WTC11 (cell line): ENCODE measurements around the gene APOBEC4. TPM values are rescaled to one million over a fixed set of nuclear protein-coding genes. Genes with fewer than 3 reads are reported as not detected.

Experiments
- ATAC-seq: fragments of 200-7000 bp; cut with Tn5 transposase; 2 replicates; pipeline ENCODE4 v1.10.0; 2021; ENCODE audit warnings: mild to moderate bottlenecking, moderate library complexity
- CTCF ChIA-PET: fragments of 300-600 bp; sonication (Branson Sonifier 250); formaldehyde crosslinking; loops from one replicate; lab custom pipeline; 2021; ENCODE audit warnings: antibody characterized with exemption; lab: Charles Lee
- POLR2A ChIA-PET: fragments of 350-600 bp; sonication (Branson Sonifier 250); formaldehyde crosslinking; loops from one replicate; lab custom pipeline; 2021; ENCODE audit warnings: antibody characterized with exemption; lab: Charles Lee
- DNase-seq: peaks from one replicate; pipeline ENCODE4 v3.0.0; 2021; ENCODE audit warnings: low spot score
- H3K27ac Mint-ChIP-seq: 2 replicates; pipeline ENCODE4 v1.8.0; 2021; ENCODE audit warnings: mixed read lengths
- H3K27me3 Mint-ChIP-seq: 2 replicates; pipeline ENCODE4 v1.8.0; 2021; ENCODE audit warnings: low read depth, mild to moderate bottlenecking, moderate library complexity, mixed read lengths
- H3K36me3 Mint-ChIP-seq: 2 replicates; pipeline ENCODE4 v1.8.0; 2021; ENCODE audit warnings: mixed read lengths
- H3K4me1 Mint-ChIP-seq: 2 replicates; pipeline ENCODE4 v1.8.0; 2022; ENCODE audit warnings: mixed read lengths
- H3K4me3 Mint-ChIP-seq: 2 replicates; pipeline ENCODE4 v1.8.0; 2021; ENCODE audit warnings: mild to moderate bottlenecking, moderate library complexity, mixed read lengths
- H3K9me3 Mint-ChIP-seq: 2 replicates; pipeline ENCODE4 v1.8.0; 2021; ENCODE audit warnings: mixed read lengths
- CREB1 ChIP-seq: sonication (generic); formaldehyde crosslinking; IDR thresholded peaks from 2 replicates; pipeline ENCODE4 v1.8.0; 2023; ENCODE audit warnings: mild to moderate bottlenecking, missing genetic modification reagents
- E2F1 ChIP-seq: sonication (generic); formaldehyde crosslinking; IDR thresholded peaks from 2 replicates; pipeline ENCODE4 v1.8.0; 2022; ENCODE audit warnings: mild to moderate bottlenecking, missing genetic modification reagents
- E2F4 ChIP-seq: sonication (generic); formaldehyde crosslinking; IDR thresholded peaks from 2 replicates; pipeline ENCODE4 v1.8.1; 2022; ENCODE audit warnings: low read depth, mild to moderate bottlenecking, moderate library complexity, missing genetic modification reagents, borderline replicate concordance
- ESRRA ChIP-seq: sonication (generic); formaldehyde crosslinking; IDR thresholded peaks from 2 replicates; pipeline ENCODE4 v1.8.1; 2022; ENCODE audit warnings: mild to moderate bottlenecking, missing genetic modification reagents, borderline replicate concordance
- FOXJ3 ChIP-seq: sonication (generic); formaldehyde crosslinking; IDR thresholded peaks from 2 replicates; pipeline ENCODE4 v1.9.0; 2021; ENCODE audit warnings: missing genetic modification reagents, mild to moderate bottlenecking, borderline replicate concordance
- NR3C1 ChIP-seq: sonication (generic); formaldehyde crosslinking; conservative IDR thresholded peaks from 2 replicates; pipeline ENCODE4 v1.8.1; 2023; ENCODE audit warnings: low read depth, mild to moderate bottlenecking, missing genetic modification reagents
- PRRX2 ChIP-seq: fragments of 250-450 bp; sonication (Bioruptor Pico); IDR thresholded peaks from 2 replicates; pipeline ENCODE4 v1.8.0; 2021; ENCODE audit warnings: mild to moderate bottlenecking
- RORB ChIP-seq: fragments of 250-450 bp; sonication (Bioruptor Pico); IDR thresholded peaks from 2 replicates; pipeline ENCODE4 v1.9.0; 2021; ENCODE audit warnings: mild to moderate bottlenecking
- ZNF121 ChIP-seq: sonication (generic); formaldehyde crosslinking; IDR thresholded peaks from 2 replicates; pipeline ENCODE4 v1.8.0; 2023; ENCODE audit warnings: missing genetic modification reagents
- ZNF232 ChIP-seq: sonication (generic); formaldehyde crosslinking; IDR thresholded peaks from 2 replicates; pipeline ENCODE4 v1.8.0; 2022; ENCODE audit warnings: mild to moderate bottlenecking, missing genetic modification reagents
- ZNF317 ChIP-seq: sonication (generic); formaldehyde crosslinking; IDR thresholded peaks from 2 replicates; pipeline ENCODE4 v1.8.1; 2023; ENCODE audit warnings: low read depth, mild to moderate bottlenecking, moderate library complexity, missing genetic modification reagents, borderline replicate concordance
- ZNF416 ChIP-seq: fragments of 250-450 bp; sonication (Bioruptor Pico); IDR thresholded peaks from 2 replicates; pipeline ENCODE4 v1.9.0; 2021; ENCODE audit warnings: mild to moderate bottlenecking, inconsistent platforms
- total RNA-seq: library from RNA; stranded (reverse); gene quantifications from 3 replicates; pipeline ENCODE4 v1.2.3, GENCODE V29; 2021
- TF ChIP-seq, protein P1 (sequence below): sonication (generic); formaldehyde crosslinking; IDR thresholded peaks from 2 replicates; pipeline ENCODE4 v1.8.0; 2022; ENCODE audit warnings: mild to moderate bottlenecking, missing genetic modification reagents
- TF ChIP-seq, protein P2 (sequence below): sonication (generic); formaldehyde crosslinking; IDR thresholded peaks from 2 replicates; pipeline ENCODE4 v1.8.1; 2023; ENCODE audit warnings: mild to moderate bottlenecking, missing genetic modification reagents, moderate library complexity
- TF ChIP-seq, protein P3 (sequence below): fragments of 200-600 bp; IDR thresholded peaks from 2 replicates; pipeline ENCODE4 v1.8.0; 2022; ENCODE audit warnings: antibody characterized with exemption
- TF ChIP-seq, protein P4 (sequence below): sonication (generic); formaldehyde crosslinking; IDR thresholded peaks from 2 replicates; pipeline ENCODE4 v1.8.1; 2023; ENCODE audit warnings: mild to moderate bottlenecking, missing genetic modification reagents
- TF ChIP-seq, protein P5 (sequence below): sonication (generic); formaldehyde crosslinking; conservative IDR thresholded peaks from 2 replicates; pipeline ENCODE4 v1.8.1; 2023; ENCODE audit warnings: mild to moderate bottlenecking, low read depth, missing genetic modification reagents, moderate library complexity

Gene APOBEC4
- total RNA-seq, 1 experiment from 2014 or later: not detected

DNA sequence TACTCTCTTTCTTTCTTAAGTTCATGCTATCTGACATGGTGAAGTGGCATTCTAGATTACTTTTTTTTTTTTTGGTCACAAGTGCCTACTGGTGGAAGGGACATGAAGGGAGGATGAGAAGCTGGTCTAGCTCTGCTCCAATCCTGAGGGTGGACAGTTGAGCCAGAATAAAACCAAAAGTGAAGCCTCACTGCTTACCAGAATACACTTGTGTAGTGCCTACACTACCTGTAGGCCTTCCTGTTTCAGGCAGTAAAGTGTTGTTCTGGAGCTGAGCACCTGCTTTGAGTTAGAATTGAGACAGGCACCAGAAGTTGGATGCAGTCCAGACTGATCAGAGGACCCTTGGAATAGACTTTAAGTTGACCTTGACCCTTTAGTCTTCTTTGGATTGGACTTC, 40.4 kb upstream of the APOBEC4 start:
- Mint-ChIP-seq H3K4me3 (no peak overlapping the region), H3K4me1 (no peaks in the 10 kb centered on the region), H3K9me3 (no peaks in the 10 kb centered on the region), H3K36me3 (no peaks in the 10 kb centered on the region), H3K27ac (no peak overlapping the region), H3K27me3 (no peaks in the 10 kb centered on the region)
- POLR2A ChIA-PET: no interaction called here
- CTCF ChIA-PET: interaction anchor here (3.2 kb wide), 1 partner anchor 9 kb away, joined by 32 read pairs; no protein-coding TSS in a partner anchor
- TF ChIP-seq ZNF317 (CRISPR knock-in tag) (no peak), E2F4 (no peak), E2F1 (CRISPR knock-in tag) (no peak), ZNF416 (CRISPR knock-in tag) (no peak), ESRRA (CRISPR knock-in tag) (no peak), PRRX2 (CRISPR knock-in tag) (no peak), ZNF121 (CRISPR knock-in tag) (no peak), CREB1 (CRISPR knock-in tag) (no peak), NR3C1 (CRISPR knock-in tag) (no peak)
- TF ChIP-seq, protein P1, sequence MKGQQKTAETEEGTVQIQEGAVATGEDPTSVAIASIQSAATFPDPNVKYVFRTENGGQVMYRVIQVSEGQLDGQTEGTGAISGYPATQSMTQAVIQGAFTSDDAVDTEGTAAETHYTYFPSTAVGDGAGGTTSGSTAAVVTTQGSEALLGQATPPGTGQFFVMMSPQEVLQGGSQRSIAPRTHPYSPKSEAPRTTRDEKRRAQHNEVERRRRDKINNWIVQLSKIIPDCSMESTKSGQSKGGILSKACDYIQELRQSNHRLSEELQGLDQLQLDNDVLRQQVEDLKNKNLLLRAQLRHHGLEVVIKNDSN (CRISPR knock-in tag): no peak
- TF ChIP-seq, protein P2, sequence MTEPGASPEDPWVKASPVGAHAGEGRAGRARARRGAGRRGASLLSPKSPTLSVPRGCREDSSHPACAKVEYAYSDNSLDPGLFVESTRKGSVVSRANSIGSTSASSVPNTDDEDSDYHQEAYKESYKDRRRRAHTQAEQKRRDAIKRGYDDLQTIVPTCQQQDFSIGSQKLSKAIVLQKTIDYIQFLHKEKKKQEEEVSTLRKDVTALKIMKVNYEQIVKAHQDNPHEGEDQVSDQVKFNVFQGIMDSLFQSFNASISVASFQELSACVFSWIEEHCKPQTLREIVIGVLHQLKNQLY (CRISPR knock-in tag): no peak
- TF ChIP-seq, protein P3, sequence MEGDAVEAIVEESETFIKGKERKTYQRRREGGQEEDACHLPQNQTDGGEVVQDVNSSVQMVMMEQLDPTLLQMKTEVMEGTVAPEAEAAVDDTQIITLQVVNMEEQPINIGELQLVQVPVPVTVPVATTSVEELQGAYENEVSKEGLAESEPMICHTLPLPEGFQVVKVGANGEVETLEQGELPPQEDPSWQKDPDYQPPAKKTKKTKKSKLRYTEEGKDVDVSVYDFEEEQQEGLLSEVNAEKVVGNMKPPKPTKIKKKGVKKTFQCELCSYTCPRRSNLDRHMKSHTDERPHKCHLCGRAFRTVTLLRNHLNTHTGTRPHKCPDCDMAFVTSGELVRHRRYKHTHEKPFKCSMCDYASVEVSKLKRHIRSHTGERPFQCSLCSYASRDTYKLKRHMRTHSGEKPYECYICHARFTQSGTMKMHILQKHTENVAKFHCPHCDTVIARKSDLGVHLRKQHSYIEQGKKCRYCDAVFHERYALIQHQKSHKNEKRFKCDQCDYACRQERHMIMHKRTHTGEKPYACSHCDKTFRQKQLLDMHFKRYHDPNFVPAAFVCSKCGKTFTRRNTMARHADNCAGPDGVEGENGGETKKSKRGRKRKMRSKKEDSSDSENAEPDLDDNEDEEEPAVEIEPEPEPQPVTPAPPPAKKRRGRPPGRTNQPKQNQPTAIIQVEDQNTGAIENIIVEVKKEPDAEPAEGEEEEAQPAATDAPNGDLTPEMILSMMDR: no peak
- TF ChIP-seq, protein P4, sequence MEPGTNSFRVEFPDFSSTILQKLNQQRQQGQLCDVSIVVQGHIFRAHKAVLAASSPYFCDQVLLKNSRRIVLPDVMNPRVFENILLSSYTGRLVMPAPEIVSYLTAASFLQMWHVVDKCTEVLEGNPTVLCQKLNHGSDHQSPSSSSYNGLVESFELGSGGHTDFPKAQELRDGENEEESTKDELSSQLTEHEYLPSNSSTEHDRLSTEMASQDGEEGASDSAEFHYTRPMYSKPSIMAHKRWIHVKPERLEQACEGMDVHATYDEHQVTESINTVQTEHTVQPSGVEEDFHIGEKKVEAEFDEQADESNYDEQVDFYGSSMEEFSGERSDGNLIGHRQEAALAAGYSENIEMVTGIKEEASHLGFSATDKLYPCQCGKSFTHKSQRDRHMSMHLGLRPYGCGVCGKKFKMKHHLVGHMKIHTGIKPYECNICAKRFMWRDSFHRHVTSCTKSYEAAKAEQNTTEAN (CRISPR knock-in tag): no peak
- TF ChIP-seq, protein P5, sequence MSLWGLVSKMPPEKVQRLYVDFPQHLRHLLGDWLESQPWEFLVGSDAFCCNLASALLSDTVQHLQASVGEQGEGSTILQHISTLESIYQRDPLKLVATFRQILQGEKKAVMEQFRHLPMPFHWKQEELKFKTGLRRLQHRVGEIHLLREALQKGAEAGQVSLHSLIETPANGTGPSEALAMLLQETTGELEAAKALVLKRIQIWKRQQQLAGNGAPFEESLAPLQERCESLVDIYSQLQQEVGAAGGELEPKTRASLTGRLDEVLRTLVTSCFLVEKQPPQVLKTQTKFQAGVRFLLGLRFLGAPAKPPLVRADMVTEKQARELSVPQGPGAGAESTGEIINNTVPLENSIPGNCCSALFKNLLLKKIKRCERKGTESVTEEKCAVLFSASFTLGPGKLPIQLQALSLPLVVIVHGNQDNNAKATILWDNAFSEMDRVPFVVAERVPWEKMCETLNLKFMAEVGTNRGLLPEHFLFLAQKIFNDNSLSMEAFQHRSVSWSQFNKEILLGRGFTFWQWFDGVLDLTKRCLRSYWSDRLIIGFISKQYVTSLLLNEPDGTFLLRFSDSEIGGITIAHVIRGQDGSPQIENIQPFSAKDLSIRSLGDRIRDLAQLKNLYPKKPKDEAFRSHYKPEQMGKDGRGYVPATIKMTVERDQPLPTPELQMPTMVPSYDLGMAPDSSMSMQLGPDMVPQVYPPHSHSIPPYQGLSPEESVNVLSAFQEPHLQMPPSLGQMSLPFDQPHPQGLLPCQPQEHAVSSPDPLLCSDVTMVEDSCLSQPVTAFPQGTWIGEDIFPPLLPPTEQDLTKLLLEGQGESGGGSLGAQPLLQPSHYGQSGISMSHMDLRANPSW (CRISPR knock-in tag): no peak
- DNase-seq: no peak
- no peak for ATAC-seq

GRCh38 chr1:183689762-183690204, 36.7 kb upstream of the APOBEC4 start:
- ATAC-seq: peak; percentile 20; the same call in 1 of the 2 replicates
- H3K4me1 Mint-ChIP-seq: no peaks in the 10 kb centered on the region
- H3K9me3 Mint-ChIP-seq: no peaks in the 10 kb centered on the region
- no peaks in the 10 kb centered on the region for H3K36me3 Mint-ChIP-seq
- H3K27me3 Mint-ChIP-seq: no peaks in the 10 kb centered on the region
- H3K4me3 Mint-ChIP-seq: no peak overlapping the region
- H3K27ac Mint-ChIP-seq: no peak overlapping the region
- DNase-seq: no peak
- ChIA-PET POLR2A (no interaction called here), CTCF (interaction anchor here (1.3 kb wide), 1 partner anchor 34 kb away, joined by 3 read pairs; no protein-coding TSS in a partner anchor)
- TF ChIP-seq RORB (CRISPR knock-in tag) (no peak), ZNF232 (CRISPR knock-in tag) (no peak), FOXJ3 (CRISPR knock-in tag) (no peak)
